ENCODE results near the gene DNAJC25.
"Not testable (repeated sequence)": the region's sequence is repeated elsewhere in the genome, so short reads cannot be mapped to it uniquely, and the experiment has no call there.

The DNAJC25 gene

DNA sequence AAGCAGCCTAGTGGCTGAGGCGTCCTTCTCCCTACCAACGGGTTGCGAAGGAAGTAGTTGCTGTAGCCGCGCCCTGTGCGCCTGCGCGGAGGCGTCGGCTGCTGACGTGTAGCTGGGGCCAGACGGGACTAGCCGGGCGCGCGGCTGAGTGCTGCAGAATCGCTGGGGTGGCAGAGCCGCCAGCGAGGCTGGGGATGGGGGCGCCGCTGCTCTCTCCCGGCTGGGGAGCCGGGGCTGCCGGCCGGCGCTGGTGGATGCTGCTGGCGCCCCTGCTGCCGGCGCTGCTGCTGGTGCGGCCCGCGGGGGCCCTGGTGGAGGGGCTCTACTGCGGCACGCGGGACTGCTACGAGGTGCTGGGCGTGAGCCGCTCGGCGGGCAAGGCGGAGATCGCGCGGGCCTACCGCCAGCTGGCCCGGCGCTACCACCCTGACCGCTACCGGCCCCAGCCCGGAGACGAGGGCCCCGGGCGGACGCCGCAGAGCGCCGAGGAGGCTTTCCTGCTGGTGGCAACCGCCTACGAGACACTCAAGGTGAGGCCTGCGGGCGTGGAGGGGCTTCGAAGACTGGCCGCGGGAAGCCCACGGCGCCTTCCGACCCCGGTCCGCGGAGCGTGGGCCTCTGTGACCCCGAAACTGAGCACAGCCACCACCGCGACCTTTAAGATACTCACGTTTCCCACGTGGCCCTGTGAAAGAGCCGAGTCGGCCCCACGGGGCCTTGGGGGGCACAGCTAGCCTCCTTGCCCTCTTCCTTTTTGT, at the start of gene DNAJC25:
Gene DNAJC25 (plus strand): TSS at position 121 of the 758 bp plus-strand sequence. CDS start 74 bp downstream, at position 195.
- DNase-seq: peak; percentile 99

DNA sequence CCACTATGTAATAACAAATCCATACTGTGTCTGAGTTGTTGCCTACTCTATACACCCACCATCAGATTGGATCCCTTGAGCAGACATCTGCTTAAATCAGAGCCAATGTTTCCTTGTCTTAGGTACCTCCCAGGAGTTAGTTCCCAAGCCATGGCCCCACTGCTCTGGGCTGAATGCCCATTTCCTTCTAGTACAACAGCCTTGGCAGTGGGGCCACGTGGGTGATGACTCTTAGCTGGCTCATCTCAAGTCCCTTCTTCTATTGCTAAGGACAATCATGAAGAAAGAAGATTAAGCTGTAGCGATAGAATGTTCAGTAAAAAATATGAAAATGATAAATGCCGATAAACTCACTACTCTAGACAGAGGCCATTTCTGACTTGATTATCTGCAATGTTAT, 48.2 kb upstream of the DNAJC25 start:
- DNase-seq: no peak

DNA sequence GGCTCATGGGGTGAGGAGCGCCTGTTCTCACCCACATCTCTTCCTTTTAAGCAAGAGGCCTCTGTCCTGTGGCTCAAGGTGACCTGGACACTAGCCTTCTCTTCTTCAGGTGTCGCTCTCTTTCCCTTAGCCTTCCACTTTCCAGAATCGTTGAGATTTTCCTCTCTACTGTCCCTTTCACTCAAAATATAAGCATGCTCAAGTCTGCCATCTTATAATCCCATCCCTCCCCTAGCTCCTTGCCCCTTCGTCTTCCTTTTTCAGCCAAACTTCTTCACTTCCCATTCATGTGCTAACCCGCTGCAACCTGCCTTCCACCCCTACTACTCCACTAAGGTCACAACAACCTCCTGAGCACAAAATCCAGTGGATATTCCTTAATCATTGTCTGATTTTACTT, 44.8 kb upstream of the DNAJC25 start:
- no peak for DNase-seq

DNA sequence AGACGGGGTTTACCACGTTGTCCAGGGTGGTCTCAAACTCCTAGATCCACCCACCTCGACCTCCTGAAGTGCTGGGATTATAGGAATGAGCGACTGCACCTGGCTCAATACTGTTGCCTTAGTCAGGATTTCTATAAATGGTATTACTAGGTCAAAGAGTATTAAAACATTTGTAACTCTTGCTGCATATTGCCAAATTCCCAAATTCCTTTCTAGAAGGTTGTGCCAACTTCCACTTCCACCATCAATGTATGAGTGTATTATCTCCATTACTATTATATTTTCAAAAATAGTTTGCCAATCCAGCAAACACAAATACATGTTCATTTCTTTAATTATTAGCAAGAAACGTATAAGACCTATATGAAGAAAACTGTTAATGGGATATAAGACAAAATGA, 42.3 kb upstream of the DNAJC25 start:
- DNase-seq: no peak

DNA sequence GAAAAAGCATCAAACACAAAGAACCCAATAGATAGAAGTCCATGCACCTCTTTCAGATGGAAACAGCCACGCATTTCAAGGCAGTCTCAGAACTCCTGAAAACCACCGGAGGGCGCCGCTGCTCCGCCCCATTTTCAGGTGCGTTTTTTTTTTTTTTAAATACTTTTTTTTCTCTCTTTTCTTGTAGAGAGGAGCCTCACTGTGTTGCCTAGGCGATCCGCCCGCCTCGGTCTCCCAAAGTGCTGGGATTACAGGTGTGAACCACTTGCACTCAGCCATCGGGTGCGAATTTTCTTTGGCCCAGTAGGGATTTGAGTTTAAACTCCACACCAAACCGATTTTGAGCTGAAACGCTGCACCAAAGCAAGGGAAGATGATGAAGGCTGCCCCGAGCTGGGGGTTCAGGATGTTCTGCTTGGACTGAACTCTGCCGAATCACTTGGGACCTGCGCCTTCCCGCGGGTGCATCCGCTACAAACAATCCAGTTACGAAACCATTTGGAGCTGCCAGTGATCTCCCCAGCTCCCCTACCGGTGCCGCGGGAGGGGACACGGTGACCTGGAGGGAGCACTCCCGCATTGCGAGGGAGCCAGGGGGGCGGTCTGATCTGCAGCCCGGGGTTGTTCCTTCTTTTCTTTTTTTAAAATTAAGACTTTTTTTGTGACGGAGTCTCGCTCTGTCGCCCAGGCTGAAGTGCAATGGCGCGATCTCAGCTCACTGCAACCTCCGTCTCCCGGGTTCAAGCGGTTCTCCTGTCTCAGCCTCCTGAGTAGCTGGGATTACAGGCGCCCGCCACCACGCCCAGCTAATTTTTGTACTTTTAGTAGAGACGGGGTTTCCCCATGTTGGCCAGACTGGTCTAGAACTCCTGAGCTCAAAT, 33.0 kb upstream of the DNAJC25 start:
- peak; percentile 28 for DNase-seq

DNA sequence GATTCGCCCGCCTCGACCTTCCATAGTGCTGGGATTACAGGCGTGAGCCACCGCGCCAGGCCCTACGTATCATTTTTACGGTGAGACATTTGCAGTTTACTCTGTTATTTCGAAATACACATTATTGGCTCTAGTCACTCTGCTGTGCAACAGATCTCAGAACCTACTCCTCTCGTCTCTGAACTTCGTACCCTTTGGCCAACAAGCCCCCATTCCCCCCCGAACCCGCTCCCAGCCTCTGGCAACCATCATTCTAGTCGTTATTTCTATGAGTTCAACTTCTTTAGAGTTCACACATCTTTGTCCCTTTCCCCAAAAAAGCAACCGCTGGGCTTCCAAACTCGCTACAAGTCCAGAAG, 32.4 kb upstream of the DNAJC25 start:
- DNase-seq: no peak

DNA sequence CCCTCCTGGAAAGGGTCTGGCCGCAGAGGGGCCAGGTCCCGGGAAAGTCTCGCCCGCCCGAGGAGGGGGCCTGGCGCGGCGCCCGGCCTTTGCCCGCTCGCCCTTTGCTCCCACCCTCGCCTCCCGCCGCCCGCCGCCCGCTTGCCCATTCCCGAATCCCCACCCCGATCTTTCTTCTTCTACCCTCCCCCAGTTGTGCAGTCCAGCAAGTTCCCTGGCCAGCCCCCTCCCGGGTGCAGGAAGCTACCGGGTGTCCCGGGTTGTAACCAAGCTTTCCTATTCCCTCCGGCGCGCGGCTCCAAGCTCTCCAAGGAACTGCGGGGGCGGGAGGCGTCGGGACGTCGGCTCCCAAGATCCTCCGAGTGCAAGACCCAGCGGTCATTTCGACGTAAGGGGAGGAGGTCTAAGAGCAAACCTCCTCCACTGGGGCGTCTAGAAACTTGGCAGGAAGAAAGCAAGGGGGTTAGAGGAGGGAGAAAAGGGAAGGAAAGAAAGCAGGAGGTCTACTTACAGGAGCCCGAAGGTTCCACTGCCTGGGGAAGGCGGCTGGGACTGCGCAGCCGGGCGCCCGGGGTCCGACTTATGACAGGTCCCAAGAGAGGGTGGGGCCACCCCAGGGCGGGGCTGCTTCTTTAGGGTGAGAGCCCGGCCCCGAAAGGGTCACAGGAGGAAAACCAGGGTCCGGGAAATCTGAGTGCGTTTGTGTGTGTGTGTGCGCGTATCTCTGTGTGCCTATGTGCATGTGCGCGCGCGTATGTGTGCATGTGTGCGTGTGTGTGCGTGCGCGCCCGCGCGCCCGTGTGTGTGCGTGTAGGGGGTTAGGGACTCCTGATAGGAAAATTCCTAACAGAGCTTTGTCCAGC, 31.8 kb upstream of the DNAJC25 start, which contains the start of gene PTGR1:
Gene PTGR1 (minus strand): TSS at position 556 of the 863 bp plus-strand sequence. CDS start 2,225 bp downstream, outside the sequence.
- DNase-seq: no peak

DNA sequence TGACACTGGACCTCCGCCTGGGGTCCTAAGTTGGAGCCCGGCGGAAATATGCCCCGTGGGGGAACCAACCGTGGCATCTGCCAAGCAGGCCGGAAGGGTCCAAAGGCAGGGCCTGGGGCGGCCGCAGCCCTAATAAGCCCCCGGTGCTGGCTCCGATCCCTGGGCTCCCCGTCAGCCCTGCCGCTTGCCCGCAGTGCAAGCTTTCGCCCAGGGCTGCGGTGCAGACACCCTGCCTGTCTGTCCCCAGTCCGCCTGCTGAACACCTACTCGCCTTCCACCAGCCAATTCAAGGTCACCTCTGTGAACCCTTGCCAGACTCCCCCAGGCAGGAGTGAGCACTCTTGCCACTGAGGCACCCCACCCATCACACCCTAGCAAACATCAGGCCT, 31.2 kb upstream of the DNAJC25 start:
- no peak for DNase-seq

DNA sequence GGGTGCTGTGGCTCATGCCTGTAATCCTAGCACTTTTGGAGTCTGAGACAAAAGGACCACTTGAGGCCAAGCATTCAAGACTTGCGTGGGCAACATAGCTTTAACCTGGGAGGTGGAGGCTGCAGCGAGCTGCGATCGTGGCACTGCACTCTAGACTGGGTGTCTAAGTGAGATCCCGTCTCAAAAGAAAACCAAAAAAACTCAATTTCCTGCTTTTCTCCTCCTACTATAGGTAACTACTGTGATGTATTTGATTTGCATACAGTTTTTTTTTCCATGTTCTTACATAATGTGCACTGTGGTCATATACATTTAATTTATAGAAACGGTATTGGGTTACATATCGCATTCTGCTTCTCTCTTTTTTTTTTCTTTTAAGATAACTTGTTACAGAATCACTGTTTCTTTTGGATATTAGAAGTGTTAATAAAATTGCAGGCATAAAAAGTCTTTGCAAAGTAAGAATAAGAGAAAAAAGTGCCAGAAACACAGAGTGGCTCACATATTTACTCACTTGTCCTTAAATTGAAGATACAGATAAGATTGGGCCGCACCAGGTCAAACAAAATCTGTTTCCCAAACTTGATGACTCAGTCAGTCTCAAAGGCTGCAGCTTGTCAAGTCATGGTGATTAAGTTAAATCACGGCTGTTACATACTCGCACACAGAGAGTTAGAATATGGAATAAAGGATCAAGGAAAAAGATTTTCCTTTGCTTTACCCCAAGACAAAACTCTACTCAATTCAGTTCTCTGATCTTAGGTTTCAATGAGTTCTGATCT, 29.7 kb upstream of the DNAJC25 start:
- no peak for DNase-seq

DNA sequence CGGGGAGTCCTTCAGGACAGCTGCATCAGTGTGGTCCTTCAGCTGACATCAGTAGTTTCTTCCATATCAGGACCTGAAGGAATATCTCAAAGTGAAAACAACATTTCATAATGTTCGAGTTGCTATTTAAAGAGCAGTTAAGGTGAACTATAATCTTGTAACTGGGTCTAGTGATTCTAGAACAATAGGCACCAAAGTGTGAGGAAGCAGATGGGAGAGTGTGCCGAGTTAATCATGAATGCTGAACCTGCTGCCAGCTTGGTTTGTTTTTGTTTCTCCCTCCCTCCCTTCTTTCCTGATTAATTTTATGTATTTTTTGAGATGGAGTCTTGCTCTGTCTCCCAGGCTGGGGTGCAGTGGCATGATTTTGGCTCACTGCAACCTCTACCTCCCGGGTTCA, 28.1 kb upstream of the DNAJC25 start:
- no peak for DNase-seq

DNA sequence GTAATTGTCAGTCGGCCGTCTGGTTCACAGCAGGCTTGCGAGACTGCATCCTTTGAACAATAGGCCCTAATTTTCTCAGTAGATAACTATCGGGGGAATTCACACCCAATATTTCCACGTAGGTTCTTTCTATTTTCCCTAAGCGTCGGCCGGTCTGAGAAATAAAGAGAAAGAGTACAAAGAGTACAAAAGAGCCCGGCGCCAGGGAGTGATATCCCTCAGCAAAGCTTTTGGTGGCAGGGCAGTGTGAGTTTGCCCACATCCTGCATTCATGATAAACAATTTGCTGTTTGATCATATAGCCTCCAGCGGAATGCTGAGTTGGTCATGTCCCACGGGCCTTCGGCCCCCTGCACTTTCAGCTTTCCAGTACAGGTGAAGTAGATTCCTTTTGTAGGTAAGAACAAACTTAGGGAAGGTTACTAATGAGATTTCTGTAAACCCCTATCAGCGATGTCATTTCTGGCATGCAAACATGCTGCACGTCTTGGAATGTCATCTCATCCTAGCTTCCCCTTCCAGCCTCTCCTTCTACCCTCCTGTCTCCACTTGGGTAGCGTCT, 27.0 kb upstream of the DNAJC25 start:
- no peak for DNase-seq

DNA sequence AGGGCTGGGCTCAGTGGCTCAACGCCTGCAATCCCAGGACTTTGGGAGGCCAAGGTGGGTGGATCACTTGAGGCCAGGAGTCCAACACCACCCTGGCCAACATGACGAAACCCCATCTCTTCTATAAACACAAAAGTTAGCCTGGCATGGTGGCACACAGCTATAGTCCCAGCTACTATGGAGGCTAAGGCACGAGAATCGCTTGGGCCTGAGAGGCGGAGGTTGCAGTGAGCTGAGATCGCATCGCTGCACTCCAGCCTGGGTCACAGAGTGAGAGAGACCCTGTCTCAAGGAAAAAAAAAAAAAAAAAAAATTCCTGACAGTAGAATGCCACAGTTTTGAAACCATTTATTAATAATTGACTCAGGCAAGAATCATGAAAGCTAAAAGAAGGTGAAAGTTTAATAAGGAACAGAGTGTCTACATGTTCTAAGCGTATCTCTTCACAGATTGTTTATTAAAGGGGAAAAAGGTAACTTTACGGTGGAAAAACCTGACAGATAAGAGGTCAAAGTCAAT, 26.0 kb upstream of the DNAJC25 start:
- no peak for DNase-seq

DNA sequence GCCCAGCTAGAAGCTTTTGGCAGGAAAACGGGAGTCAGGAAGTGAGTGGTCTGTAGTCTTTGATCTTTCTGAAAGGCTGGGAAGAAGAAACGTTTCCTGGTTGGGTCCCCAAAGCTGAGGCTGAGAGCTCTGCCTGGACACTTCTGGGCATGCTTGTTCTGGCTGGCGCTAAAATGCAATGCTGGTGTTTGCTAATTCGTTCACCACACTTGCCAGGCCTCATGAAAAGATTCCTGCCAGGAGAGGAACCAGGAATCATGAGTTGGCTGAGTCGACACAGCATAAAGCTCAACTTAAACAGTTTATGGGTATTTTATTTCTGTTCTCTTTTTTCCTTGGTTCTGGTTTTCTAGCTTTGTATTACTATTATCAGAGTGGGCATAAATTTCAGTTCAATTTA, 21.0 kb upstream of the DNAJC25 start:
- DNase-seq: no peak

DNA sequence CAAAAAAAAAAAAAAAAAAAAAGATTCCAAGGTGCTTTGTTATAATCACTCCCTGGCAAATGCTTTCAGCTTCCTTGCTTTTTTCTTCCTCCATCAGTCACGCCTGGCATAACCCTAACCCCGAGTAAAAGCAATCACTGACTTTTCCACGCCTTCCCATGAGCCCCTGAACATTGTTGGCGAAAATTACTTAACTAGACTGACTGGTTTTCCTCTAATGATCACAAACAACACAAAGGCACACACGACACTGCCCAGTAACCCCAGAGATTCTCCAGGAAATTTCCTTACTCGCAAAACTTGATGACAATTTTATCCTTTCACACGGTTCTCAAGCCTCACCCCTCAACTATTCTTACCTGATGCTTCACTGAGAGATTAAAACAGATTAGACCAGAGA, 20.3 kb upstream of the DNAJC25 start:
- DNase-seq: no peak

DNA sequence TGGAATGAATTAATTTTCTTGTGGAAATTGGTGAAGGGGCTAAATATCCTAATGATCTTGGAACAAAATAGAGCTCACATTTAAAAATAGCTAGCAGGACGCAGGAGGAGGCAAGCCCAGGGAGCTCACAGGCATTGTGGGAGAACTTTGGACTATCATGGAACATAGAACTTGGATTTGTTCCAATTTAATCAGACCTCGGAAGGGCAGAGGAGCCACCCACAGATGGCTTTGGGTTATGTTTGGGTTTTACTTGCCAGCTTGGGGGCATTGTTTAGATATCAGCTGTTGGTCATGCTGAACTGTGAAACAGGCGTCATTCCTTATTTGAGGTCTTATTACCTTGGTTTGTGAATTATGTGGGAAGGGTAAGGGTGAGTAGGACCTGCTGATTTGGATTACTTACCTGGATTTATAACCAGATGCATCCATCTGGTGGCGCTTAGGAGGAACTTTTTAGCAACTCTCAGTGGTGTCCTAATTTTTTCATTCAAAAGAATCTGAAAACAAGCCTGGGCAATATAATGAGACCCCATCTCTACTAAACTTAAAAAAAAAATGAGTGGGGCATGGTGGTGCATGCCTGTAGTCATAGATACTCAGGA, 17.6 kb upstream of the DNAJC25 start:
- no peak for DNase-seq

DNA sequence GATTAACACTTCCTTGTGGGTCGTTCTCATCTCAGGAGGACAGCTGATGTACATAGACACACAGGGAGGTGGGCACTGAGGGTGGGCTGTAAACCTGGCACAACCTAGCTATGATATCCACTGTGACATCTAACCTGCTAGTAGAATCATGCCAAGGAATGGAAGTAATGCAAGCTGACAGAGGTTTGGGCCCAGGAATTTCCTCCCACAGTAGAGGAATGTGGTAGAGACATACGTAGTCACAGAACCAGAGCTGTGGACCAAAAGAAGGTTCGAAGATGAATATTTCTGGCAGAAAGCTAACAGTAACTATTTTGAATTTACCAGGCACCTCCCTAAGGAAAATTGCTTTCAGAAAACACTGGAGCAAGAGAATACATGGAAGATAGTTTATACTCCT, 15.2 kb upstream of the DNAJC25 start:
- no peak for DNase-seq

DNA sequence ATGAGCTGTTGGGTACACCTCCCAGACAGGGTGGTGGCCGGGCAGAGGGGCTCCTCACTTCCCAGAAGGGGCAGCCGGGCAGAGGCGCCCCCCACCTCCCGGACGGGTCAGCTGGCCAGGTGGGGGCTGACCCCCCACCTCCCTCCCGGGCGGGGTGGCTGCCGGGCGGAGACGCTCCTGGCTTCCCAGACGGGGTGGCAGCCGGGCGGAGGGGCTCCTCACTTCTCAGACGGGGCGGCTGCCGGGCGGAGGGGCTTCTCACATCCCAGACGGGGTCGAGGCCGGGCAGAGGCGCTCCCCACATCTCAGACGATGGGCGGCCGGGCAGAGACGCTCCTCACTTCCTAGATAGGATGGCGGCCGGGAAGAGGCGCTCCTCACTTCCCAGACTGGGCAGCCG, 13.8 kb upstream of the DNAJC25 start:
- DNase-seq: not testable (repeated sequence)

DNA sequence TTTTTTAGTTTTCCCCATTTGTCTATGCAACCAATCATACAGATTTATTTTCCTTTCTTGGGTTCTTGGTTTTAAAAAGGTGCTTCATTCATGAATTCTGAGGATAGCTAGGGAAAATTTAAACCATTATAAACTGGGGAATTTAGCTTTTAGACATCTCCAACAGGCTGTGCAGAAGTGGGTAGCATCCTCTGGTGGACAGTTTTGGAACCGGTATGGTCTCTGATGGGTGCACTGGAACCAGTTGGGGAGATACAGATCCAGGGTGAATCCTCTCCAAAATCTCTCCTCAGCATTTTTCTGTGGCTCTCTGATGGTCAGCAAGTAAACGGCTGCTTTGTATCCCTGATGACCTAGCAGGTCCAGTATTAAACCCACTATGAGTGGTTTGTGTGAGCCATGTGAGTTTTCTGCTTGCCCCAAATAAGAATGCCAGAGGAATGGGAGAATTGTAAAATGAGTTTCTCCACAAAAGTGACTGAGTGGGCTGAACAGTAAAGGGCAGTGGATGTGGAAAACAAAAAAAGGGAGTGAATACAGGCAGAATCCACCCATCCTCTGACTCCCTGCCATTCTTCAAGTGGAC, 9.1 kb upstream of the DNAJC25 start:
- no peak for DNase-seq

DNA sequence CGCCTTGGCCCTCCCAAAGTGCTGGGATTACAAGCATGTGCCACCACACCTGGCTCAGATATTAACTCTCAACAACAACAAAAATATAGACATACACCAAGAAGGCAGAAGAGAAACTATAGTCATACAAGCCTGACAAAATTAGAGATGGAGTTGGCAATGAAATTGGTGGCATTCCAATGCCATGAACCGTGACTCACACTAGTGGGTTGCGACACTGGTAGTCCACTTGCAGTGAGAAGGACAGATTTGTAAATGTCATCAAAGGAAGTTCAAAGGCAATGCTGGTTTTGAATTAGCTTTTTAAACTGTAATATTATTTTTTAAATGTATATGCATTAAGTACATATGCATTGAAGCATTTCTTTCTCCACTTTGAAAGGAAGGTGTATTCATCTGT, 8.5 kb upstream of the DNAJC25 start:
- no peak for DNase-seq

DNA sequence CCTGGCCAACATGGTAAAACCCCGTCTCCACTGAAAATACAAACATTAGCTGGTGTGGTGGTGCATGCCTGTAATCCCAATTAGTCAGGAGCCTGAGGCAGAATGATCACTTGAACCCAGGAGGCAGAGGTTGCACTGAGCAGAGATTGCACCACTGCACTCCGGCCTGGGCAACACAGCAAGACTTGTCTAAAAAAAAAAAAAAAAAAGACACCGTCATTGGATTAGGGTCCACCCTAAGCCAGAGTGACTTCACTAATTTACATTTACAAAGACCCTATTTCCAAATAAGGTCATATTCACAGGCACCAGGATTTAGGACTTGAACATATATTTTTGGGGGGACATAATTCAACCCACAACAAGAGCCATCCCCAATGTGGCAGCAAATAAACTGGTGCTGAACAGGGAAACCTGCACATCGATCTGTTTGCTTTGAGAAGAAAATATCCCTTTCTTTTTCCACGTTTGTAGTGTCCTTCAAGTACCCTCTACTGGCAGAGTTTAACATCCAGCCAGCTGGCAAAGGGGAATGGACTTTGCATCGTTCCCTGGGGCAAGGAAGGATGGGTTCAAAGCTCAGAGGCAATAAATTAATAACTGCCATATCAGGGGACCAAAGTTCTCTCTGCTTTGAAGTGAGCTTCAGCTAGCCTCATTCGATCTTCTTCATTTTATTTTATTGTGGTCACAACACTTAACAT, 3.7 kb upstream of the DNAJC25 start:
- DNase-seq: no peak
